Spleen (tissue), 11 donors: ENCODE results near the gene SRPK1. TPM values are rescaled to one million over a fixed set of nuclear protein-coding genes. Genes with fewer than 3 reads are reported as not detected.

Experiments
- DNase-seq: peaks from one replicate; pipeline ENCODE4 v3.0.0-alpha.2; 2020
- H3K27ac ChIP-seq, 8 donors: fragments of 200-600 bp; sonication (generic) in 7 of 8; 1 replicate in 4 of 8; 2 replicates in 4 of 8; pipeline versions ENCODE4 v1.5.0 to v1.8.0; 2016 to 2021; ENCODE audit warnings: inconsistent platforms in 4 of 8, mild to moderate bottlenecking in 4 of 8, moderate library complexity in 1 of 8
- H3K27me3 ChIP-seq, 7 donors: fragments of 200-600 bp; sonication (generic) in 6 of 7; replicated peaks in 1 of 7; 1 replicate in 4 of 7; 2 replicates in 3 of 7; pipeline versions ENCODE4 v1.5.0 to v1.8.0; 2016 to 2021; ENCODE audit warnings: inconsistent platforms in 3 of 7, mild to moderate bottlenecking in 1 of 7
- H3K36me3 ChIP-seq, 6 donors: fragments of 200-600 bp; sonication (generic) in 5 of 6; 1 replicate in 4 of 6; 2 replicates in 2 of 6; pipeline versions ENCODE4 v1.5.0 to v1.8.0; 2016 to 2021; ENCODE audit warnings: inconsistent platforms in 2 of 6
- H3K4me1 ChIP-seq, 6 donors: fragments of 200-600 bp; sonication (generic) in 5 of 6; 1 replicate in 3 of 6; 2 replicates in 3 of 6; pipeline versions ENCODE4 v1.5.0 to v1.8.0; 2016 to 2021; ENCODE audit warnings: inconsistent platforms in 3 of 6
- H3K4me3 ChIP-seq, 8 donors: fragments of 200-600 bp; sonication (generic) in 7 of 8; 1 replicate in 4 of 8; 2 replicates in 4 of 8; pipeline versions ENCODE4 v1.5.0 to v1.8.0; 2016 to 2021; ENCODE audit warnings: inconsistent platforms in 4 of 8, mild to moderate bottlenecking in 4 of 8, moderate library complexity in 2 of 8
- H3K9me3 ChIP-seq, 8 donors: fragments of 200-600 bp; sonication (generic) in 7 of 8; 1 replicate in 4 of 8; 2 replicates in 4 of 8; pipeline versions ENCODE4 v1.5.0 to v1.8.0; 2016 to 2021; ENCODE audit warnings: inconsistent platforms in 4 of 8
- POLR2A ChIP-seq, 3 donors: fragments of 450-650 bp; IDR thresholded peaks; one replicate each; pipeline ENCODE4 v1.5.1; 2017; ENCODE audit warnings: antibody characterized with exemption in 3 of 3, mild to moderate bottlenecking in 1 of 3
- POLR2AphosphoS5 ChIP-seq, 3 donors: sonication (generic); formaldehyde crosslinking; IDR thresholded peaks; one replicate each; pipeline ENCODE4 v1.5.1; 2017; ENCODE audit warnings: antibody characterized with exemption in 3 of 3
- WGBS, 5 donors: extraction: QIAGEN DNeasy Blood & Tissue Kit in 3 of 5; methylation state at CpG; one replicate each; pipeline versions ENCODE4 v1.1.5 to v1.1.7; 2013 to 2018; 5-methylcytosine and 5-hydroxymethylcytosine counted together
- intact Hi-C: fragments of 100-400 bp; cut with DNase I; formaldehyde crosslinking; loops from one replicate; pipeline ENCODE4 v1.15.0; 2023; ENCODE audit warnings: low total_unique reads
- polyA plus RNA-seq, 3 donors: library from polyadenylated mRNA; stranded (reverse); fragments of 200-250 nt; gene quantifications; one replicate each; pipeline ENCODE4 v1.2.1, GENCODE V29; 2013
- total RNA-seq, 7 donors: library from RNA; depleted of rRNA in 3 of 7; stranded (reverse); fragments of >200 nt in 3 of 7; fragmentation: NEBNext Ultra II Directional in 4 of 7; extraction: Animal tissue kit (Norgen Biotek cat#: 25700) in 4 of 7; gene quantifications; one replicate each; pipeline versions ENCODE4 v1.1.0 to v1.2.1, GENCODE V29; 2016 to 2021
- TF ChIP-seq, protein P1 (sequence below), 11 experiments: fragments of 200-600 bp in 7 of 11; fragments of 450-650 bp in 4 of 11; sonication (generic) in 4 of 11; IDR thresholded peaks in 8 of 11; conservative IDR thresholded peaks in 3 of 11; 1 replicate in 7 of 11; 2 replicates in 4 of 11; pipeline versions ENCODE4 v1.4.0 to v1.8.0; 2016 to 2021; ENCODE audit warnings: antibody characterized with exemption in 11 of 11, inconsistent platforms in 4 of 11, mild to moderate bottlenecking in 1 of 11
- donor health status: healthy with polysubstance abuse.
- donor health status: DM: no; HTN: no; CAD: no; lungs with moderate emphysema.
- donor health status: DM: no; HTN: no; CAD: no.
- donor health status: Bipolar disorder and iron deficiency.
- donor health status: healthy.
- donor health status: DM: no; HTN: no; CAD: no.
- donor health status: DM: yes; HTN: yes; CAD: no.

The SRPK1 gene
- total and polyA plus RNA-seq, 10 donors: 8.8 to 140 (median 57.8) TPM

DNA sequence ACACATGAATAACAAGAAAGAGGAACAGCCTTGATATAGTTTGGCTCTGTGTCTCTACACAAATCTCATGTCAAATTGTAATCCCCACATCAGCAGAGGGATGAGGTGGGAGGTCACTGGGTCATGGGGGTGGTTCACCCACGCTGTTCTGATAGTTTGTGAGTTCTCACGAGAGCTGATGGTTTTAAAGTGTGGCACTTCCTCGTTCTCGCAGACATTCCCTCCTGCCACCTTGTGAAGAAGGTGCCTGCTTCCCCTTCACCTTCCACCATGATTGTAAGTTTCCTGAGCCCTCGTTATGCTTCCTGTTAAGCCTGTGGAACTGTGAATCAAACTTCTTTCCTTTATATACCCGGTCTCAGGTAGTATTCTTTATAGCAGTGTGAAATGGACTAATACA lies 13.1 kb downstream of the SRPK1 start:
- intact Hi-C loops: no loop called here
- Histone ChIP-seq H3K36me3 (peaks cover 0 to 86% (median 31%) of the 10 kb centered on the region in 6 donors), H3K27me3 (no peaks in the 10 kb centered on the region), H3K27ac (peak overlapping the region in 2 of 8 donors; percentile 12 to 68), H3K9me3 (peaks cover 4 to 39% (median 31%) of the 10 kb centered on the region in 8 donors), H3K4me3 (peak overlapping the region in 1 of 8 donors; percentile 2), H3K4me1 (peaks cover 0 to 8% (median 0%) of the 10 kb centered on the region in 6 donors)
- 59 to 70% (median 66%) methylated on average over 6 of the region's 6 CpGs for WGBS, 5 donors
- TF ChIP-seq, protein P1, sequence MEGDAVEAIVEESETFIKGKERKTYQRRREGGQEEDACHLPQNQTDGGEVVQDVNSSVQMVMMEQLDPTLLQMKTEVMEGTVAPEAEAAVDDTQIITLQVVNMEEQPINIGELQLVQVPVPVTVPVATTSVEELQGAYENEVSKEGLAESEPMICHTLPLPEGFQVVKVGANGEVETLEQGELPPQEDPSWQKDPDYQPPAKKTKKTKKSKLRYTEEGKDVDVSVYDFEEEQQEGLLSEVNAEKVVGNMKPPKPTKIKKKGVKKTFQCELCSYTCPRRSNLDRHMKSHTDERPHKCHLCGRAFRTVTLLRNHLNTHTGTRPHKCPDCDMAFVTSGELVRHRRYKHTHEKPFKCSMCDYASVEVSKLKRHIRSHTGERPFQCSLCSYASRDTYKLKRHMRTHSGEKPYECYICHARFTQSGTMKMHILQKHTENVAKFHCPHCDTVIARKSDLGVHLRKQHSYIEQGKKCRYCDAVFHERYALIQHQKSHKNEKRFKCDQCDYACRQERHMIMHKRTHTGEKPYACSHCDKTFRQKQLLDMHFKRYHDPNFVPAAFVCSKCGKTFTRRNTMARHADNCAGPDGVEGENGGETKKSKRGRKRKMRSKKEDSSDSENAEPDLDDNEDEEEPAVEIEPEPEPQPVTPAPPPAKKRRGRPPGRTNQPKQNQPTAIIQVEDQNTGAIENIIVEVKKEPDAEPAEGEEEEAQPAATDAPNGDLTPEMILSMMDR (IDR thresholded peaks at IDR 0.05 in 8 of 11, conservative IDR thresholded peaks at IDR 0.05 in 3 of 11): no peak
- TF ChIP-seq POLR2A (IDR thresholded peaks at IDR 0.05) (no peak), POLR2AphosphoS5 (IDR thresholded peaks at IDR 0.05) (no peak)
- no peak for DNase-seq

DNA sequence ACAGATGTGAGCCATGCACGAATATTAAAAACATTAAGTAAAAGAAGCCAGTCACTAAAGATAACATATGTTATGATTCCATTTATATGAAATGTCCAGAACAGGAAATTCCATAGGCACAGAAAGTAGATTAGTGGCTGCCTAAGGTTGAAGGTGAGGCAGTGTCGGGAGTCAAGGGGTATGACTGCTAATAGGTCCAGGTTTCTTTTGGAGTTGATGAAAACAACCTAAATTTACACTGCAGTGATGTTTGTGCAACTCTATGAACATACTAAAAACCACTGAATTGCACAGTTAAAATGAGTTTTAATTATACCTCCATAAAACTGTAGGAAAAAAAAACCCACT lies 14.4 kb downstream of the SRPK1 start:
- Histone ChIP-seq H3K4me1 (peaks cover 0 to 3% (median 0%) of the 10 kb centered on the region in 6 donors), H3K4me3 (no peak overlapping the region), H3K36me3 (peaks cover 0 to 82% (median 22%) of the 10 kb centered on the region in 6 donors), H3K27ac (no peak overlapping the region), H3K27me3 (no peaks in the 10 kb centered on the region), H3K9me3 (peaks cover 4 to 39% (median 31%) of the 10 kb centered on the region in 8 donors)
- intact Hi-C loops: no loop called here
- WGBS, 5 donors: 79 to 90% (median 81%) methylated on average over 2 of the region's 2 CpGs
- no peak for TF ChIP-seq POLR2A (IDR thresholded peaks at IDR 0.05)
- no peak for DNase-seq

DNA sequence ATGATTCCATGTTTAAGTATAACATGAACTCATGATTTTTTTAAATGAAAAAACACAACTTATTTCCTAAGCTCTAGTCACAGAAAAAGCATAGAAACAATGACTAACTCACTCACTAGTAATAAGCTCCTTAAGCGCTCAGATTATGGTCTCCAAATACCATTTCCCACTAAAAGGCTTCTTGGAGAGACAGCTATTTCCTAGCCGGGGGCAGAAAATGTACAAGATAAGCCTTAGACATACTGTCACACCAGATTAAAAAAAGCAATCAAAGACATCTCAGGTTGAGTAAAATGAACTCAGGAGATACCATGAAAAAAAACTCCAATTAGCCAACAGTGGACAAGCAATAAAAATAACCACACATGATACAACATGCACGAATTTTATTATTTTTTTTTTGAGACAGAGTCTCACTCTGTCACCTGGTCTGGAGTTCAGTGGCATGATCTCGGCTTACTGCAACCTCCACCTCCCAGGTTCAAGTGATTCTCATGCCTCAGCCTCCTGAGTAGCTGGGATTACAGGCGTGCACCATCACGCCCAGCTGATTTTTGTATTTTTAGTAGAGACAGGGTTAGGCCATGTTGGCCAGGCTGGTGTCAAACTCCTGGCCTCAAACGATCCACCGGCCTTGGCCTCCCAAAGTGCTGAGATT lies 14.9 kb downstream of the SRPK1 start:
- Histone ChIP-seq H3K27ac (no peak overlapping the region), H3K4me3 (no peak overlapping the region), H3K9me3 (peaks cover 4 to 35% (median 29%) of the 10 kb centered on the region in 8 donors), H3K4me1 (peaks cover 0 to 3% (median 0%) of the 10 kb centered on the region in 6 donors), H3K36me3 (peaks cover 0 to 77% (median 22%) of the 10 kb centered on the region in 6 donors), H3K27me3 (no peaks in the 10 kb centered on the region)
- 75 to 88% (median 79%) methylated on average over 8 of the region's 8 CpGs for WGBS, 5 donors
- TF ChIP-seq, protein P1 (IDR thresholded peaks at IDR 0.05 in 8 of 11, conservative IDR thresholded peaks at IDR 0.05 in 3 of 11): no peak
- TF ChIP-seq POLR2A (IDR thresholded peaks at IDR 0.05) (no peak), POLR2AphosphoS5 (IDR thresholded peaks at IDR 0.05) (no peak)
- no peak for DNase-seq
- intact Hi-C loops: no loop called here

DNA sequence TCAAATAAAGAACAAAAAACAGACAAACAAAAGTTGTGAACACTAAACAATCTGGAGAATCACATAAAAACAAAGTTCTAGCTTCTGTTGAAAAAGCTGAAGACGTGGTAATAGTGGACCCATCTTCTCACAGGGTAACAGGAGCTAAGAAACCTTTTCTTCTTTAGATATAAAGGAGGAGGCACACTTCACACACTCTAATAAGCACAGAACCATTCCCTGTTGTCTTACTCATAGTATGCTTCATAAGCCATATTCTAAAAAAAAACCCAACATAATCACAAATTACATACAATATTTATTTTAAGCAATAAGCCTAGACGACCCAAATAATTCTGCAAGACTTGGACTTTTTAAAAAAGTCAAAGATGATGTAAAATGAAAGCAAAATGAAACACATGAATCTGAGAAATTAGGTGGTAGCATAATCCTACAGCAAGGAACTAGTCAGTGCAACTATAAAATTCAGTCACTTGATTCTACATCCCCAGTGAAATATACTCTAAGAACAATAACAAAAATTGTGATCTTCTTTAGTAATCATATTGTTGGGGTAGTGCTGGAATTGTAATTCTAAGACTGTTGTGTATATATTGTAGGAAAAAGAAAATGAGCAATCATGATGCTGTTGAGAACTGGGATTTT lies 15.6 kb downstream of the SRPK1 start:
- WGBS, 5 donors: 57 to 77% (median 71%) methylated on average over 2 of the region's 2 CpGs
- intact Hi-C loops: no loop called here
- Histone ChIP-seq H3K9me3 (peaks cover 4 to 28% (median 23%) of the 10 kb centered on the region in 8 donors), H3K27ac (no peak overlapping the region), H3K4me3 (no peak overlapping the region), H3K36me3 (peaks cover 0 to 77% (median 22%) of the 10 kb centered on the region in 6 donors), H3K27me3 (no peaks in the 10 kb centered on the region), H3K4me1 (peaks cover 0 to 3% (median 0%) of the 10 kb centered on the region in 6 donors)
- DNase-seq: no peak
- TF ChIP-seq POLR2AphosphoS5 (IDR thresholded peaks at IDR 0.05) (no peak), POLR2A (IDR thresholded peaks at IDR 0.05) (no peak)
- TF ChIP-seq, protein P1 (IDR thresholded peaks at IDR 0.05 in 8 of 11, conservative IDR thresholded peaks at IDR 0.05 in 3 of 11): no peak
